Caco-2 (cell line): Measurements from ENCODE around the gene TSHZ2. TPM values are rescaled to one million over a fixed set of nuclear protein-coding genes. Genes with fewer than 3 reads are reported as not detected.

Experiments used
- BruUV-seq: library from RNA; stranded (reverse); fragments of 400-500 nt; replicated peaks from 2 replicates; lab custom pipeline; 2021; lab: Mats Ljungman, UMichigan
- CTCF ChIA-PET: fragments of 300-600 bp; sonication (Branson Sonifier 250); formaldehyde crosslinking; loops from one replicate; lab custom pipeline; 2022; ENCODE audit warnings: antibody characterized with exemption; lab: Charles Lee
- POLR2A ChIA-PET: fragments of 300-600 bp; sonication (Branson Sonifier 250); formaldehyde crosslinking; loops from one replicate; lab custom pipeline; 2022; ENCODE audit warnings: antibody characterized with exemption; lab: Charles Lee
- DNase-seq, 2 experiments: peaks; one replicate each; pipeline versions ENCODE4 v3.0.0 to v3.0.0-alpha.2; 2020 to 2022
- H3K27me3 ChIP-seq: replicated peaks from 2 replicates; pipeline ENCODE4 v1.6.0; 2011; ENCODE audit warnings: low read length; ENCODE audit not compliant: control insufficient read depth, insufficient read depth
- H3K36me3 ChIP-seq: 2 replicates; pipeline ENCODE4 v1.5.1; 2011; ENCODE audit warnings: low read length; ENCODE audit not compliant: control insufficient read depth, insufficient read depth
- H3K4me1 ChIP-seq: fragments of 250-450 bp; sonication (Bioruptor Pico); 2 replicates; pipeline ENCODE4 v1.5.1; 2020; ENCODE audit warnings: mild to moderate bottlenecking
- H3K4me3 ChIP-seq: 2 replicates; pipeline ENCODE4 v1.5.1; 2011; ENCODE audit warnings: low read depth, mild to moderate bottlenecking, control low read depth, low read length
- H3K9me3 ChIP-seq: fragments of 250-450 bp; sonication (Bioruptor Pico); 2 replicates; pipeline ENCODE4 v1.5.1; 2020; ENCODE audit warnings: mild to moderate bottlenecking, moderate library complexity
- H3K27ac Mint-ChIP-seq: one replicate; pipeline ENCODE4 v1.8.0; 2022; ENCODE audit warnings: mixed read lengths; ENCODE audit not compliant: unreplicated experiment
- H3K27me3 Mint-ChIP-seq: one replicate; pipeline ENCODE4 v1.8.0; 2022; ENCODE audit warnings: mixed read lengths; ENCODE audit not compliant: insufficient read depth, unreplicated experiment
- H3K36me3 Mint-ChIP-seq: one replicate; pipeline ENCODE4 v1.8.0; 2022; ENCODE audit warnings: mild to moderate bottlenecking, mixed read lengths; ENCODE audit not compliant: insufficient read depth, unreplicated experiment
- H3K4me1 Mint-ChIP-seq: one replicate; pipeline ENCODE4 v1.8.0; 2022; ENCODE audit warnings: low read depth, mixed read lengths; ENCODE audit not compliant: unreplicated experiment
- H3K4me3 Mint-ChIP-seq: one replicate; pipeline ENCODE4 v1.8.0; 2022; ENCODE audit warnings: mild to moderate bottlenecking, moderate library complexity, mixed read lengths; ENCODE audit not compliant: unreplicated experiment
- H3K9me3 Mint-ChIP-seq: one replicate; pipeline ENCODE4 v1.8.0; 2022; ENCODE audit warnings: mixed read lengths; ENCODE audit not compliant: unreplicated experiment
- CTCF ChIP-seq, 2 experiments: fragments of 200-600 bp in 1 of 2; IDR thresholded peaks; 1 replicate in 1 of 2; 2 replicates in 1 of 2; pipeline versions ENCODE4 v1.5.1 to v1.8.0; 2011 to 2022; ENCODE audit warnings: antibody characterized with exemption in 1 of 2, control low read depth in 1 of 2, inconsistent platforms in 1 of 2, low read depth in 1 of 2, low read length in 1 of 2, mild to moderate bottlenecking in 1 of 2, moderate library complexity in 1 of 2; ENCODE audit not compliant: insufficient read depth in 1 of 2, severe bottlenecking in 1 of 2, unreplicated experiment in 1 of 2
- intact Hi-C: fragments of 100-400 bp; cut with micrococcal nuclease; formaldehyde crosslinking; loops from one replicate; pipeline ENCODE4 v1.10.0; 2022; ENCODE audit not compliant: unreplicated experiment
- total RNA-seq: library from RNA; stranded (reverse); gene quantifications from 2 replicates; pipeline ENCODE4 v1.2.3, GENCODE V29; 2022

Gene TSHZ2
- total RNA-seq, 1 experiment from 2014 or later, result 0.07 TPM

- intact Hi-C loops, result no loop called here
- H3K27me3 ChIP-seq, result no peaks in the 10 kb centered on the region
- Mint-ChIP-seq H3K4me3 (no peak overlapping the region), H3K27ac (no peak overlapping the region), H3K4me1 (peaks cover 5% of the 10 kb centered on the region), H3K9me3 (peaks cover 9% of the 10 kb centered on the region), H3K36me3 (no peaks in the 10 kb centered on the region), H3K27me3 (no peaks in the 10 kb centered on the region)
- DNase-seq, result no peak
- POLR2A ChIA-PET, result no interaction called here
- H3K36me3 ChIP-seq, result no peaks in the 10 kb centered on the region
- H3K9me3 ChIP-seq, result no peaks in the 10 kb centered on the region
- H3K4me3 ChIP-seq, result no peak overlapping the region
- peaks cover 17% of the 10 kb centered on the region for H3K4me1 ChIP-seq
- CTCF ChIA-PET, result no interaction called here
- BruUV-seq, result no TSS peak
- no peak for TF ChIP-seq CTCF (IDR thresholded peaks at IDR 0.05; ENCODE audit: insufficient read depth in 1 of 2, low read depth in 1 of 2, low read length in 1 of 2, severe bottlenecking in 1 of 2, unreplicated experiment in 1 of 2)
Measured at GRCh38 chr20:52945862-52946522, 26.2 kb upstream of the TSHZ2 start.

DNA sequence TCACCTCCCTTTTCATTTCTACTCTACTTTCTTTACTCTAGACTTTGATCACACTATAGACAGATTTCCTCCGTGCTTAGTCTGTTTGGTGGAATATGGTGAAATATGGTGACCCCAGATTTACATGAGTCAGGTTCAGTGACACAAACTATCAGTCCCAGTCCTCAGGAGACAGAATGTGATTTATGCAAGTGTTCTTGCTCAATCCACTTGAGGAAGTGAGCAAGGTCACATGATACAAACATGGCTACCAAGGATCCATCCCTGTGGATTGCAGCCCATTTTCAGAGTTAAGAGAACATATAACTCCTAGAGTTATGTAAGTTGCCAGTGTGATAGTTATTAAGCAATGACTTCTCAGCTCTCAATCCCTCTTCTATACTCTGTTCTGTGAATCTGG, 23.7 kb upstream of the TSHZ2 start:
- no peak overlapping the region for H3K27ac Mint-ChIP-seq
- TF ChIP-seq CTCF (IDR thresholded peaks at IDR 0.05; ENCODE audit: insufficient read depth in 1 of 2, low read depth in 1 of 2, low read length in 1 of 2, severe bottlenecking in 1 of 2, unreplicated experiment in 1 of 2), result no peak

DNA sequence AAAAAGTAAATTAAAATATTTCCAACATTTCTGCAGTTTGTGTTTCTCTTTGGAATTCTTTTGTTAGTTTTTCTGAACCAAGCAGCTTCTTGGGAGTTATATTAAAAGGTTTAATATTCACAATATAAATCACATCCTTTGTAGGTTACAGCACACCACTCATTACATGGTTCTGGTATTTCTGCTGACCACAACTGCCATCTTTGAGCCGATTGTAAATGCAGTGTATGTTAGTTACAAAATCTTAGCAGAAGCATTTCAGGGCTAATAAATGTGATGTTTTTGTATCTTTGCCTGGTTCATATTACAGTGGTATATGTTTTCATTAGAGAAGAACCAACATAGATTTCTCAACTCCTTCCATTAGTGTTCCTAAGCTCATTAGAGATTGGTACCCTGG, 19.1 kb upstream of the TSHZ2 start:
- intact Hi-C loops, result no loop called here
- no peak for DNase-seq
- ChIA-PET POLR2A (no interaction called here), CTCF (no interaction called here)
- Mint-ChIP-seq H3K36me3 (no peaks in the 10 kb centered on the region), H3K4me1 (no peaks in the 10 kb centered on the region), H3K27me3 (no peaks in the 10 kb centered on the region), H3K4me3 (no peak overlapping the region), H3K27ac (no peak overlapping the region), H3K9me3 (no peaks in the 10 kb centered on the region)
- no peak for TF ChIP-seq CTCF (IDR thresholded peaks at IDR 0.05; ENCODE audit: insufficient read depth in 1 of 2, low read depth in 1 of 2, low read length in 1 of 2, severe bottlenecking in 1 of 2, unreplicated experiment in 1 of 2)
- Histone ChIP-seq H3K4me1 (no peaks in the 10 kb centered on the region), H3K9me3 (no peaks in the 10 kb centered on the region), H3K36me3 (no peaks in the 10 kb centered on the region), H3K4me3 (no peak overlapping the region), H3K27me3 (no peaks in the 10 kb centered on the region)
- no TSS peak for BruUV-seq

More for the DNA sequence above, 23.7 kb upstream of the TSHZ2 start:
- Histone ChIP-seq H3K27me3 (no peaks in the 10 kb centered on the region), H3K4me3 (no peak overlapping the region), H3K36me3 (no peaks in the 10 kb centered on the region), H3K9me3 (no peaks in the 10 kb centered on the region), H3K4me1 (peaks cover 11% of the 10 kb centered on the region)
- ChIA-PET CTCF (no interaction called here), POLR2A (no interaction called here)
- no peak overlapping the region for H3K4me3 Mint-ChIP-seq
- BruUV-seq, result no TSS peak
- no peak for DNase-seq
- peaks cover 9% of the 10 kb centered on the region for H3K9me3 Mint-ChIP-seq
- H3K4me1 Mint-ChIP-seq, result no peaks in the 10 kb centered on the region
- H3K27me3 Mint-ChIP-seq, result no peaks in the 10 kb centered on the region
- intact Hi-C loops, result no loop called here
- no peaks in the 10 kb centered on the region for H3K36me3 Mint-ChIP-seq
